Islet precursor cell (in vitro differentiated cells): ENCODE measurements around the gene CACNA2D1.

Experiments
- DNase-seq: peaks from one replicate; pipeline ENCODE4 v3.0.0-alpha.2; 2018

The CACNA2D1 gene

GRCh38 chr7:82081644-82082224 lies 361.8 kb downstream of the CACNA2D1 start:
- peak; percentile 43 for DNase-seq

- no peak for DNase-seq
Observed at GRCh38 chr7:82080254-82080927, 363.2 kb downstream of the CACNA2D1 start.

- DNase-seq = no peak
Observed at GRCh38 chr7:82079527-82079926, 364.1 kb downstream of the CACNA2D1 start.

GRCh38 chr7:82078807-82079206 lies 364.8 kb downstream of the CACNA2D1 start:
- DNase-seq = no peak

GRCh38 chr7:82071468-82071867 lies 372.1 kb downstream of the CACNA2D1 start:
- no peak for DNase-seq

GRCh38 chr7:82067628-82068264 lies 375.8 kb downstream of the CACNA2D1 start:
- DNase-seq = no peak

GRCh38 chr7:82057476-82057875 lies 386.1 kb downstream of the CACNA2D1 start:
- DNase-seq = no peak

GRCh38 chr7:82056282-82056681 lies 387.3 kb downstream of the CACNA2D1 start:
- no peak for DNase-seq

- DNase-seq = no peak
Observed at GRCh38 chr7:82054544-82054943, 389.0 kb downstream of the CACNA2D1 start.

GRCh38 chr7:82053453-82054032 lies 390.0 kb downstream of the CACNA2D1 start:
- no peak for DNase-seq

- no peak for DNase-seq
Observed at GRCh38 chr7:82051601-82052000, 392.0 kb downstream of the CACNA2D1 start.

GRCh38 chr7:82050792-82051191 lies 392.8 kb downstream of the CACNA2D1 start:
- peak; percentile 54 for DNase-seq

- peak; percentile 82 for DNase-seq
Observed at GRCh38 chr7:82049891-82050533, 393.6 kb downstream of the CACNA2D1 start.

- peak; percentile 57 for DNase-seq
Observed at GRCh38 chr7:82049442-82049841, 394.1 kb downstream of the CACNA2D1 start.

- DNase-seq = no peak
Observed at GRCh38 chr7:82044497-82045080, 399.0 kb downstream of the CACNA2D1 start.

GRCh38 chr7:82039621-82040020 lies 404.0 kb downstream of the CACNA2D1 start:
- DNase-seq = no peak

- no peak for DNase-seq
Observed at GRCh38 chr7:82036146-82036886, 407.3 kb downstream of the CACNA2D1 start.

- no peak for DNase-seq
Observed at GRCh38 chr7:82035456-82035855, 408.1 kb downstream of the CACNA2D1 start.

- DNase-seq = no peak
Observed at GRCh38 chr7:82032901-82033300, 410.7 kb downstream of the CACNA2D1 start.

- no peak for DNase-seq
Observed at GRCh38 chr7:82029236-82029913, 414.2 kb downstream of the CACNA2D1 start.

GRCh38 chr7:82028097-82028496 lies 415.5 kb downstream of the CACNA2D1 start:
- DNase-seq = no peak

GRCh38 chr7:82021713-82022112 lies 421.9 kb downstream of the CACNA2D1 start:
- DNase-seq = no peak
